GM21515 (cell line): ENCODE data around the gene KCNMB2.

Experiments used
- ATAC-seq: cut with Tn5 transposase; IDR thresholded peaks from one replicate; pipeline ENCODE4 v1.9.1; 2021; ENCODE audit not compliant: unreplicated experiment

Gene KCNMB2

DNA sequence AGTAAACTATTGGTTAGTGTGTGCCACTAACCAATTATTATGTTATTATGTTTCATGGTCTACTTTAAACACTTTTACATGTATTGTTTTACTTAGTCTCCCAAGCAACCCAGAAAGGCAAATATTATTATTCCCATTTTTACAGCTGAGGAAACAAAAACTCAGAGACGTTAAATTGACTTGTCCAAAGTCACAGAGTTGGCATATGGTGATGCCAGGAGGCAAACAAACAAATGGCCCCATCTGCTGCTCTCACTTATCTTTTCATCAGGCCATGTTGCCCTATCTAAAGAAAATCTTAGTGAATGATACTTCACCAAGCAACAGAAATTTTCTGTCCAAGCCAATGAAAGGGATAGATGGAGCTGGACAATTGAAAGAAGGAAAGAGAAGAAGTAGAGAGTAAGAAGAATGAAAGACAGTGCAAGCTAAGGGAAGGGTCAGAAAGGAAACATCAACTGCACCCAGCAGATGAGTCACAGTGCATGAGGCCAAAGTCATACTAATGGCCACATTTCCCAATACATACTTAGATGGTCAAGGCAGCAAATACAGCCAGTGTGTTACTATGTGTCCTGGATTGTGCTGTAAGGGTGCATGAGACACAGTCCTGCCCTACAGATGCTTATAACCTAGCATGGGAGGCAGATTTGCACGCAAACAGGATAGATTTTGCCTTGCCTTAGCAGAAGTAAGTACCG lies 266.9 kb downstream of the KCNMB2 start:
- ATAC-seq, result no peak

DNA sequence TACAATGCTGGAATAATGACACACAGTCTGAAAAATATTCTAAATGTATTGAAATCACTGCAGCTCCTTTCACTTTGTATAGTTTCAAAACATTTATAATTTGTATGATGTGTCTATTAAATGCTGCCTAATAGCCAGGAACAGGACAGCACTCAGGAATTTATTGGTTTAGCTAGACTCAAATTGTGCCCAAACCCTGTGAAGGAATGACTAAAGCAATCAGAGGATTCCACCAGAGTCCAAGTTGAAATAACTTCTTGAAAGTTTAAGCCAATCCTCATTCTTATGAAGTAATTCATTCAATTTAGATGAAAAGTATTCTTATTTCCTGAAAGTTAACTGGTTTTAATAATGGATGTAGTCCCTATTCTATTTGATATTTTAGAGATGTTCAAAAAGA lies 268.4 kb downstream of the KCNMB2 start:
- ATAC-seq, result no peak

DNA sequence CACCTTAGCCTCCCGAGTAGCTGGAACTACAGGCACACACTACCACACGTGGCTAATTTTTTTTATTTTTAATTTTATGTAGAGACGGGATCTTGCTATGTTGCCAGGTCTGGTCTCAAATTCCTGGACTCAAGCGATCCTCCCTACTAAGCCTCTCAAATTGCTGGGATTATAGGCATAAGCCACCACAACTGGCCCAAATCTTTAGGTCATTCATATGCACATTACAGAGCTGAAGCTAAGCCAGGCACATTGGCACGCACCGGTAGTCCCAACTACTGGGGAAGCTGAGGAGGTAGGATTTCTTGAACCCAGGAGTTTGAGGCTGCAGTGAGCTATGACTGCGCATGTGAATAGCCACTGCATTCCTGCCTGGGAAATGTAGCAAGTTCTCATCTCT lies 269.5 kb downstream of the KCNMB2 start:
- no peak for ATAC-seq

DNA sequence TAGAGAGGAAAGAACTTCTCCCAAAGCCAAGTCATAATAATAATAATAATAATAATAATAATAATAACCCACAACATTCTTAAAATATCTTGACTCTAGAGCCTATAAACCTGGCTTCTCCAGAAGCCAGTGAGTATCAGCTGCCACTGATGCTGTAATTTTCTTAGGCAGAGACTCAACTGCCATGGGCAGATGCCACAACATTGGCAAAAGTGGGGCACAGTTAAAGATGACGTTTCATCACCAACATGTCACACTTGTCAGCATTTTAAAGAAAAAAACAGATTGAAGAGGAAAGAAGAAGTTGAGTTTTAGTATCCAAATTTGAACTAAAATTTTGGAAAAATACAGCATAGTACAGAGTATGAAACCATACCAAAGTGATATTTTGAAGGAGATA lies 270.4 kb downstream of the KCNMB2 start:
- no peak for ATAC-seq

DNA sequence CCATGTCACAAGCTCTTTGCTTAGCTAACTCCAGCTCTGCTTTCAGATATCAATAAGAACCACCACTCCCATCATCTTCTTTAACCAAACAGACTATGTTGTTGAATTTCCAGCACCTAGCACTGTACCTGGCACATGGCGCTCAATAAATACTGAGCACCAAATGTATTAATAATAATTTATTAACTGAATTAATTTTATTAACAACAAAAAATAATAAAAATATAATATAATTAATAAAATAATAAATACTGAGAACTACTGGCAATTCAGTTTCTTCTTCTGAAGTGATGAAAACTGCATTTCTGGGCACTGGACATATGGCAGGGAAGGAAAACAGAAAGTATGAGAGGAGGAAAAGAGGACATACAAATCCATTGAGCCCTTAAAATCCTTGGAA lies 271.5 kb downstream of the KCNMB2 start:
- ATAC-seq, result no peak

DNA sequence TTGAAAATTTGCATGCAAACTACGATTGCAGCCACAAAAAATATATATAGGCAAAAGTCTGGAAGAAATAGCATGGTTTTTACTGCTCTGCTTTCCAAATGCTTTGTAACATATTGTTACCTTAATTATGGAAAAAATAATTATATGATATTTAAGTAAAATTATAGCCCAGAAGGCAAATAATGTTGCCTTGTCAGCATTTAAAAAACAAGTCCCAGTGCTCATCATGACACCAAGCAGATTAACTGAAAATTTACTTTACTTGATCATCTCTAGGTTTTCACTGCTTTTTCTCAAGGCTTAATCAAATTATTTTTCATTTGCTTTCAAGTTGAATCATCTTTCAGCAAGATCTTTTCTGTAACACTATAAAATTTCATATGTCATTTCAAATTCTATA lies 272.5 kb downstream of the KCNMB2 start:
- ATAC-seq, result no peak

DNA sequence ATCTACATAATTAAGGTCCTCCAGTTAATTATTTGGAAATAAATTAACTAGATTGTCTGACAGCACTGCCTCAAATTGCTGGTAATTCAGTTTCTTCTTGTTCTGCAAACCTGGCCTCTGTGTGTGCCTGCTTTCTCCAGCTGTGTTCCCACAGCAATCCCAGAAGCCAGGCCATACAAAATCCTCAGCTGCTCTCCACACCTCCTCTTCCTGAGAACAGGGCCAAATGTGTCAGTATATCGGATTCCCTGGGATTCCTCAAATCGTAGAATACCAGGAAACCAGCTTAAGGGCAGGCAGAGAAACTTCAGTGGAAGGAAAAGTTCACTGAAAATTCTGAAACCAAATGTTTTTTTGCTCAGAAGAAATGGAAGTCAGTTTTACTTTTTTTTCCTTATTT lies 273.9 kb downstream of the KCNMB2 start:
- no peak for ATAC-seq

DNA sequence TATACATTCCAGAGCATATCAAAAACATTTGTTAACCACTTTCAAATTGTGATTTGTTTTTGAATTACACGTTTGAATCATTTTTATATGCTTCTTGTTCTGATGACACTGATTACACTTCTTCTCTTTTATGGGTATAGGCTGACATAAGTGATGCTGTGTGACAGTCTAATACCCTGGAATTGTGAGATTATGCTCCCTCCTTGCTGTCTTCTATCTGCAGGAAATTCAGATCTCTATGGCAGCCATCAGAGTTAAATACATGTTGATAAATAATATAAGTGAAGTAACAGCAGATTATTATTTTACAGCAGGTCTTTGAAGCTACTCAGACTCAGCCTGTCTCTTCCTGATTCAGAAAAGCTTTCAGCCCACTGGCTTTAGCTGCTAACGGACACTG lies 286.5 kb downstream of the KCNMB2 start:
- no peak for ATAC-seq

DNA sequence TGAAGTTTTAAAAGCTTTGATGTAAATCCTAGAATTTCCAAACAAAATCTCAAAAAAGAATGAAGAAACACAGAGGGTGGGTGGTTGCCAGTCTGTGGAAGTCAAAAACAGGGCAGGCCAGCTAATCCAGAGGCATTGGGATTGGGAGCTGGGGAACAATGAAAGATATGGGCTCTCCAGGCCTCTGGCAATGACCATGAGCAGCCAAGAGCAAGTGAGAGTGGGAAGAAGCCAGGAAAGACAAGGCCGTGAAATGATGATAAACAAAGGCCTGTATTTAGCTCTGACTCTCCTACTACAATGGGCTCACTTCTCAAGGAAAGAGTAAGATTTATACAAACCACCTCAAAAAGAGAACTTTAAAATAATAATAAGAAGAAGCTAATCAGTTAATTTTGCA lies 286.9 kb downstream of the KCNMB2 start:
- no peak for ATAC-seq

DNA sequence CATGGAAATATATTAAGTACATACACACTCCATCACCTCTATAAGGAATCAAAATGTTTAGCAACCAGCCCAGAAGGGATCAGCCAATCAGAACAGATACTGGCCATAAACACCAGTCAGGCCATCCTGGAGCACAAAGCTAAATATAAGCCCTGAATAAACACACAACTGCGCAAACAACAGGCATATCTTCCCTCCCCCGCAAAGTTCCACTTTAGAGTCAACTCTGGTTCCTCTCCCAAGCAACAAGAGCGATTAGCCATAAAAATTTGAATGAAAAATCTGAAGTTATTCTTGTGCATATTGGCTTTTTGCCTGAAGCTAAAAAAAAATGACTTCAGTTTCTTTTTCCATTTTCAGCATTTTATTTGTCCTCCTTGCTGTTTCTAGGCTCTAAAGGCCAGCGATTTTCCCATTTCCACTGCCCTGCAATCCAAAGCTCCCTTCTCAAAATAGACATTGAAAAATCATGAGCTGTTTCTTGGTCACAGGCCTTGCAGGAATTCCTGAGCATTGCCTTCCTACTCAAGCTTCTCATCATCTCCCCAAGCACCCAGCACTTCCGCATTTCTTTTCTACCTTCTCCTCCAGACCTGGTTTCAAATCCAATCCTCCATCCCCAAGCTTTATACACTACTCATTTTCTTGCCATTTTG lies 287.5 kb downstream of the KCNMB2 start:
- ATAC-seq, result no peak

DNA sequence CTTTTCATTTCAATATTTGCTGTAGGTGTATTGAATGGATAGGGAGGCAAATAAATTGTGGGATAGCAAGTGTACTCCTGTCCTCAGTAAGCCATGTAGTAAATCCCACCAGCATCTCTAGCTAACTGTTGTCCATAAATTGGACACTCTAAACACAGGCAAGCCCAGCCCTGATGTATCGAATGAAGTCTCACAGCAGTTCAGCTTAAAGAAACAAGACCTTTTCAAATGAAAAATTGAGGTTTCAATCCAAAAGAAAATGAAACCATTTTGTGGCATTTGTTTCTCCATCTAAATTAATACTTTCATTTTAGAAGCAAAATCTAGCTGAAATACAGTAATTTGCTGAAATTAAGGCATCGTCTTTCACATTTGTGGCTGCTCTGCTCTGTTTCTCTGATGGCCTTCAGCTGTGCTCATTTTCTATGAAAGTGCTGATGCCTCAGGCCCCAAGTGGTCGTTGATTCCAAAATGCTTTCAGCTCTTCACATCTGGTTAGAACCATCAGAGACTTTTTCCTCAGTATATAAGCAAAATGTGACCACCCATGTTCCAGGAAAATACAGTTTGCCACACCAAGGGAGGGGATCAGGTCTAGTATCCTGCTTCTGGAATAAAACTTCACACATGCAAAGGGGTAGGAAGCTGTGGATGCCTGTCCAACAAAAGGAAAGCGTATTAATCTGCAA lies 290.3 kb downstream of the KCNMB2 start:
- ATAC-seq, result no peak

DNA sequence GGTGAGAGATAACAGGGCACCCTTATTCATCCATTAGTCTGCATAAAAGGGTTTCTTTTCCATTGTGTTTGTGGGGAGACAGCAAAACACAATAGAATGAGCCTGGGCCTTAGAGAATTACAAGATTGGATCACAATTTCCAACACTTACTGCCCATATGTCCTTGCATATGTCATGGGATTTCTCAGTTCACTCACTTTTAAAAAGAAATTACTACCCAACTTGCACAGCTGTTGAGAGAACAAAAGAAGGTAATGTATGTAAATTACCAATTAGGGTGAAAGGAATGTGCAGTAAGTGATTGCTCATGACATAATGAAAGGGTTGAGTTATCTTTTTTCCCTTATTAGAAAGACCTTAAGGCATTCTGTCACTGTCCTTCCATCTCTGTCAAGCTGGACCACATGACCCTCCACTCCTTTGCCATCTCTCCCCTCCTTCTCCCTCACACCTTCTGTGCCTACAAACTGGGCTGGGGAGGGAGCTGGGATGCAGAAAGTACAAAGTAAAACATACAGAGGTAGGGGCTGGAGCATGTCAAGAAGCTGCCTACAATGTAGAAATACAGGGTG lies 291.1 kb downstream of the KCNMB2 start:
- ATAC-seq, result no peak

DNA sequence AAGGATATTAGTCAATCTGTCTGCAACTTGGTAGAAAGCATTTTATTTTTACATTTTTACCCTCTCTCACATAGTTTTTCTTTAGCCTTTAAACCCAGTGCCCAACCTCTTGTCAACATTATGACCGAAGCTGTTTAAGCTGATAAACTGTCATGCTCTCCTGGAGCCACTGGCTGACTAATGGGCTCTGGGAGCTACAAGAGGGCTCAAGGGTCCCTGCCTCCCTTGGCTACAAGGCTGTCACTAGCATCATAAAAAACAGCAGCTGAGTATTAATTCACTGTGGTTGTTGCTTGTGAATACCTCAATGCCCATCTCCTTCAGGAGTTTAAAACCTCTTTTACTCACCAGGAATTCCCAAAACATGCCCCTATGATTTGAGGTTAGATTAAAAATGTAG lies 297.5 kb downstream of the KCNMB2 start:
- ATAC-seq, result no peak

DNA sequence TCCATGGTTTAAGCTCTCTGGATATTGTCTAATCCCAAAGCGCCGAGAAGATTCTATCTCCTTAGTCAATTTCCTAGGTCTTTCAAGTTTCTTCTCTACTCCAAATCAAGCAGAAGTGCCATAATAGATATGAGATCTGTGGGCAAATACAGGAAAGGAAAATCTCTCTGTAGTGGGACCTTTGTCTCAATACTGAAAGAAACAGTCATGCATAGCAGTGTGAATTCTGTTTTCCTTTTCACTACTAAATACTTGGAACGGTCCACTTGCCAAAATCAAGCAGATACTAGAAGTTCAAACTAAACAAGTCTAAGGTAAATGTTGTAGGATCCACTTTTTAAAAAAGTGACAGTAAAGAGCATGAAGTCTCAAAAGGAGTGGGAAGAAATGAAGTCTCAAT lies 298.8 kb downstream of the KCNMB2 start:
- no peak for ATAC-seq

DNA sequence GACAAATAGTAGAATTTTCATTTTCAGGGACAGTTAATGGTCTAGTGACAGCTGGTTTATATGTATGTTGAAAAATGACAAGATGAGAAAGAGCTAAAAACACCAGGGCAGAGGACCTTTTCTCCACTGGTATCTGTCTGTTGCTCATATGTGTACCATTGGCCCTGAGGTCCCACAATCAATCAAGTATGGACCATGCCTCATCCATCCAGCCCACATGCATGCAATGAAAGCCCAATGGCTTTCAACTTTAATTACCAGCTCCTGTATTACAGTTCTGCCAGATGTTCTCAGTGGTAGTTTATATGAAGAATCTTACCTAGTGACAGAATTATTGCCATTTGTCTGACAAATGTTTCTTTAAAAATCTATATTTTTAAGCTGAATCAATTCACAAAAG lies 301.3 kb downstream of the KCNMB2 start:
- no peak for ATAC-seq

DNA sequence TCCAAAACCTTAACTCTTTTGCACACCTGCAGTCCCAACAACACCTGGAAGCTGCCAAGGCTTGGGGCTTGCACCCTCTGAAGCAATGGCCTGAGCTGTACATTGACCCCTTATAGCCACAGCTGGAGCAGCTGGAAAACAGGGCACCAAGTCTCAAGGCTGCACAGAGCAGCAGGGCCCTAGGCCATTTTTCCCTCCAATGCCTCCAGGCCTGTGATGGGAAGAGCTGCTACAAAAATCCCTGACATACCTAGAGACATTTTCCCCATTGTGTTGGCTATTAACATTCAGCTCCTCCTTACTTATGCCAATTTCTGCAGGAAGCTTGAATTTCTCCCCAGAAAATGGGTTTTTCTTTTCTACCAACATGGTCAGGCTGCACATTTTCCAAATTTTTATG lies 304.4 kb downstream of the KCNMB2 start:
- ATAC-seq, result no peak

DNA sequence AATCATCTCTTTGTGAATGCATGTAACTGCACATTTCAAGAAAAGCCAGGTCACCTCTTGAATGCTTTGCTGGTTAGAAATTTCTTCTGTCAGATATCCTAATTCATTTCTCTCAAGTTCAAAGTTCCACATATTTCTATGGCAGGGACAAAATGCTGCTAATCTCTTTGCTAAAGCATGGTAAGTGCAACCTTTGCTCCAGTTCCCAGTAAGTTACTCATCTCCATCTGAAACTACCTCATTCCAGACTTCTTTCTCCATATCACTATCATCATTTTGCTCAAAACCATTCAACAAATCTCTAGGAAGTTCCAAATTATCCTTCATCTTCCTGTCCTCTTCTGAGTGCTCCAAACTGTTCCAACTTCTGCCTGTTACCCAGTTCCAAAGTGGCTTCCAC lies 304.8 kb downstream of the KCNMB2 start:
- no peak for ATAC-seq

DNA sequence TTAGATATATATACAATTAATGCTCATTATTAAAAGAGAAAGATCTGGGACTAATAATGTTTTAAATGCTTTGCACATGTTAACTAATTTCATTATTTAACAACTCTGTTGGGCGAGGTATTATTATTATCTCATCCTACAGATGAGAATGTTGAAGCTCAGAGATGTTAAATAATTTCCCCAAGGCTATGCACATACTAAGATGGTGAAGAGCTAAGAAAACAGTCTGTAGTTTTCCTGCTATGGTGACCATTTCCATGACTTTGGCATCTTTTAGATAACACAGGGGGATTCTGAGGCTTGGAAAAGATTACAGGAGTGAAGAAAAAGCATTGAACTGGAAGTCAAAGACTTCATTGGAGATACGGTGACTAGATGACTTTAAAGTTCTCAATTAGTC lies 308.7 kb downstream of the KCNMB2 start:
- no peak for ATAC-seq

DNA sequence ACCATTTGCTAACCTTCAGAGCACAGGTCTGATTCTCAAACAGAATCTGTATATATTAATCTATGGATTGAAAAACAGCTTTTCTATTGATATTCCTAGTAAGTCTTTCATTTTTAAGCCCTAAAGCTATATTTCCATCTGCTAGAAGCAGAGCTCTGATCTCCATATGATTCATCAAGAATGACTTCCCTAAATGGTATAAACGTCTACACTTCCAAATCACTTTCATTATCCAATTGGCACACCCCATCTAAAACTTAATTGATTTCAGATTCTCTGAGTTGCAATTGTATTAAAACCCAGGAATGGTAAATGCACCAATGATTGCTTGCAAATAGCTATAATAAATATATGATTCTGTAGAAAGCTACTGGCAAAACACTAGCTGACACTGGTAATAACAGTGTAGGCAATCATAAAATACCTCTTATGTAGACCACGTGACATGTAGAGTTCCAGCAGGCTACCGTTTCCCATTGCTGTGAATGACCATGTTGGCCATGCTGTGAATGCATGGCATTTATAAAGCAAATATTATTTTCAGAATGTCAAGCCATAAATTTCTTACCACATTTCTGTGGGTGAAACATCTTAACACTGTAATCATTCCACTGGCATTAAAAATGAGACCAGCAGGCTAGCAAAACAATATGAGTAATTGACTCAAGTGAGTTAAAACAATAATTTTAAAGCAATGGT lies 309.3 kb downstream of the KCNMB2 start:
- no peak for ATAC-seq

DNA sequence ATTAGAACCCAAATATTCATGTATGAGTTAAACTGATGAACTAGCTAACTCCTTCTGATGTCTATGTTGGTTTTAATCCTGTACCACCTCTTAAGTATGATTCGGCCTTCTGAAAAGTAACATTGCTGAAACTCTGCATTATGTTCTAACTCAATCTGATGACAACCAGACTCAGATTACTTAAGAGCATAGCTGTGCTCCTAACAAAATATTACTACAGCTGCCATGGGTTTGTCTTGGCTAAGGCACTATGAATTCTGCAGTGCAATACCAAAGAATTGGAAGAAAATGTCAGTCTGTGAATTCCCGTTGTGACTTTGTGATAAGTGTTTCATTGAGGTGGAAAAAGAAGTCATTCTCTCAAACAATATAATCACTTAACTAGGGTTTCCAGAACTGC lies 311.0 kb downstream of the KCNMB2 start:
- ATAC-seq, result no peak

DNA sequence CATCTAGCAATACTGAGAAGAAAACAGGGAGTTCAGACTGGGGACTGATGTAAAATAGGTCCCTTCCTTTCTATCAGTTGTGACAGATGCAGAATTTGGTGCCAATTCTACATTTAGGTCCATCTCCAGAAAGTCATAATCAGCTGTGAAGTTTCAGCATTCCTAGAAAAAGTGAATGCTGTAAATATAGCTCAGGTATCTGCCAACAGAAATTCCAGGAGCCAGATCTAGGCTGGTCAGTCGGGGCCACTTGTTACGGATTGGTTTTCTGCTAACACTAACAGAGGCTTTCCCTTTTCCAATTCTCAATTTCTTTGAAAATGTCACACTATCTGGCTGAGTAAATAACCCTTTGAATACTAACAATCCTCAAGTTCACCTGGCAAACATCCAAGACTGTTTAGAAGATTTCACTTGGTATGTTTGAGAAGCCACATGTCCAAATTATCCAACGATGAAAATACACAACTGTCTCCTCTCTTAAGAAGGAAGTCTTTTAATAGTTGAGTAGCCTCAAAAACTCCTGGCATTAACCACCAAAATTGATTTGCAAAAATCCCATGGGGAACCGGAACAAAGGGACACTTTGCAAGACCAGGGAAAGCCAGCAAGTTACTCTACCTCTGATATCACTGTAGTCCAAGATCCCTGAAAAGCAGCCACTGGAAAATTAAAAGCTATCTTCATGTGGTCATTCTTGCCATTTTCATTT lies 313.1 kb downstream of the KCNMB2 start:
- ATAC-seq, result no peak
